ENCODE measurements around the gene DPCD.

DNA sequence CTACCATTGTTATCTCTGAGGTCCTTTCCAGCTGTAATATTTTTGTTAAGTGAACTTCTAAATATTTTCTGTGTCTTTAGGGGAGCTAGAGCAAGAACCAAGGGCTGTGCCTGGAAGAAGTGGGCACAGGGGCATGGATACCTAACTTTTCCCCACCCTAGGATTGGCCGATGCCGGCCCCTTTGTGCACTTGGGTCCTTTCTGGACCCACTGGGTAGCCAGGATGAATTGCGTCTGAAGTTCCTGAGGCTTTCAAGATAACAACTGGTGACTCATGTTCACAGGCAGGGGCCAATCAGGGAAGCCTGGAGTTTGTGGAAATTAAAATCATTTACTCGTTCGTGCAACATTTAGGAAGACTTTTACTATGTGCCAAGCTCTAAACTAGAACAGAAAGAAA lies 758 bp downstream of the DPCD start:
- no peak for TF ChIP-seq REST (IDR thresholded peaks at IDR 0.05; ENCODE audit: borderline replicate concordance)
- TF ChIP-seq CTCF (IDR thresholded peaks at IDR 0.05; ENCODE audit: poor library complexity, severe bottlenecking) = no peak
- TF ChIP-seq RAD21 (conservative IDR thresholded peaks at IDR 0.05) = no peak
- no peak for TF ChIP-seq EZH2 (IDR thresholded peaks at IDR 0.05; ENCODE audit: borderline replicate concordance, insufficient read depth, low read length, poor library complexity, severe bottlenecking)
- TF ChIP-seq EP300 (conservative IDR thresholded peaks at IDR 0.05; ENCODE audit: poor library complexity, severe bottlenecking) = no peak

All from neural cell (in vitro differentiated cells).